GM19324 (cell line): ENCODE data around the gene AMER2.
"Not testable (repeated sequence)": the region's sequence is repeated elsewhere in the genome, so short reads cannot be mapped to it uniquely, and the experiment has no call there.

Experiments
- ATAC-seq: cut with Tn5 transposase; IDR thresholded peaks from one replicate; pipeline ENCODE4 v1.9.1; 2021; ENCODE audit warnings: mild to moderate bottlenecking, moderate library complexity; ENCODE audit not compliant: unreplicated experiment, low FRiP score

The AMER2 gene

DNA sequence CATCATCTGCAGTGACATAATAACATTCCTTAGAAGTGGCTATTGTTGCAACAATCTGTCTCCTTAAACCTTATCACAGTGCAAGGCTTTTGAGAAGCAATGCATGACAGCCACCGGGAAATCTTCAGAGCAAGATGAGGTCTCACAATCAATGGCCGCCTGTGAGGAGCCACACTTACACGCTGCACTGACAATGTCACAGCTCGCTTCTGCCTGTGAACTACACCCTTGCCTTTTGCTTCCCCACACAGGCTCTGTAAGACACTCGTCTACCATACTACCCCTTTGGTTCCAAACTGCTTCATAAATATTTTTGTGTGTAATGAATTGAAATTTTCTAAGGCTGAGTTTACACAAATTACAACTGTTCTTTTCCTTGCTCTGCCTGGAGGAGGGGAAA, 6.9 kb downstream of the AMER2 start:
- not testable (repeated sequence) for ATAC-seq

DNA sequence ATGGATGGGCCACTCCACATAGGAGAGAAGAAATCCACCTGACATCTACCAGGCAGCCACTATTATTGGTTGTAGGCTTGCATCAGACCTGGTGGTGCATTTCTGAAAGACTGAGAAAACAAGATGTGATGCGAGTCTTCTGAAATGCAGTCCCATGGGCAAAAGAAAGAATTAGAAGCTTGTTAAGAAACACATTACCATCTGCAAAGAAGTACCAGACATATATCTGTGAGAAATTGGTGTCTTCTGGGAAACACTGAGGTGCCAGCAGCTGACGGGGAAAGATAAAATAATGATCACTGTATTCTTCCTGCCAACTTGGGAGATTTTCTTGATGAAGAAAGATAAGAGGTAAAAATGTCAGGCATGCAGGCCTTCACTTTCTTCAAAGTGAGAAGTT, 14.4 kb downstream of the AMER2 start:
- no peak for ATAC-seq

DNA sequence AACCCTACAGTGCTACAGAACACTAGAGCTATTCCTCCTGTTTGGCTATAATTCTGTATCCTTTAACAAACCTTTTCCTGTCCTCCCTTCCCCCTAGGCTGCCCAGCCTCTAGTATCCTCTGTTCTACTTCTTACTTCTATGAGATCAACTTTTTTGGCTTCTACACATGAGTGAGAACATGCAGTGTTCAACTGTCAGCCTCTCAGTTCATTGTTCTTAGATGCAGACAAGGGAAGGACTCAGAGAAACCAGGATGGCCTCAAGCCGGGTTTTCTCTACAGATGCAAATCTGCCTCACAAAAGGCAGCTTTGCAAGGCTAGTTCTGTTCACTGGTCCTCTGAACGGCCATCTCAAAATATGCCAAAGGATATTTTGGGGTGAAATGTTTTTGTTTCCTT, 18.4 kb downstream of the AMER2 start:
- no peak for ATAC-seq

DNA sequence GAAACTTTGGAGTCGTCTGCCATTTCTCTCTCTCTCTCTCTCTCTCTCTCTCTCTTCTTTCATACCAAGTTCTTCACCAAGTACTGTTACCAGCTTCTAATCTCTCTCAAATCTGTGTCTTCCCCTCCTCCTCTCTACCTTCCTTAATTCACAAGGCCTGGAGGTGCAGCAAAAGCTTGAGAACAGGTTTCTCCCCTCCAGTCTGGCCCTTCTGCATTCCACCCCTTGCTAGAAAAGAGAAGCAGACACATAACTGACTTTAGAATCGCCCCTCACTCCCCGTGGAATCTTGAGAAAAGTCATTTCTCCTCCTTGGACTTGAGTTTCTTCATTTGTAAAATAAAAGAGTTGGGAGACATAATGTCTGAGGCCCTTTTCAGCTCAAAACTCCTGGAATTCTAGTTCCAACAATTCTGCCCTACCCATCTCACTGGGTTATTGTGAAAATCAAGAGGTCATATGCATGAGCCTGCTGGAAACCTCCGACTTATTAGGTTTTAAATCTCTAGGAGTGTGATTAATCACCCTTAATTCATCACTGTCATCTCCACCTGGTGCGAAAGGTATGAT, 20.4 kb downstream of the AMER2 start:
- no peak for ATAC-seq

DNA sequence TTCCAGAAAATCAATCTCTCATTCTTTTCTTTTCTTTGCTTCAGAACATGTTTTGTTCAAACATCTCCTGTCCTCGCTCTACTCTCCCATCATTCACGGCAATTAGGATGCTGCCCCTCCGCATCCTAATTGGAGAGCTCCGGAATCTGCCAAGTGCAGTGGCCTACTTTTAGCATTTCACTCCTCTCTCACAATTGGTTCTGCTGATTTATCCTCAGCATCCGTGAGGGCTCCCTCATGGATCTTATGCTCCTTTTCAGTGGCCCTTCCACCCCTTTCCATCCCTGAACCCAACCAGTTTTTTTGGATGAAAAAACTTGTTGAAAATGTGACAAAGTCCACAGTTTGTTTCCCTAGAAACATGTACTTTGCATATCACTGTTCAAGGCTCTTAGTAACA, 22.4 kb downstream of the AMER2 start:
- ATAC-seq, result no peak

DNA sequence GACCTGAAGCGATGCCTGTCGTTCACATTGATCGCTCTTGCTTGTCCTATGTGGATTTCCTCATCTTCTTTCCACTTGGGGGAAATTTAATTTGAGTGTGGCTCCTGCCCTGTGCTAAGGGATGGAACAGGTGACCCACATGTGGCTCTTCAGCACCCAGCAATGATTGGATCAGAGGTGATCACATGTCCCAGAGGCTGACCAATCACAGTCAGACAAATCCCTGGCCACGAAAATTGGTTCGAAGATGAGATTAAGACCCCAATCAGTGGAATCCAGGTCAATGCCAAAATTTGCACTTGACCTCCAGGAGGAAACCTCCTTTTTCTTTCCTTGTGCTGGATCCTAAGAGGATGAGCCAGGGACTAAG, 23.7 kb downstream of the AMER2 start:
- no peak for ATAC-seq

DNA sequence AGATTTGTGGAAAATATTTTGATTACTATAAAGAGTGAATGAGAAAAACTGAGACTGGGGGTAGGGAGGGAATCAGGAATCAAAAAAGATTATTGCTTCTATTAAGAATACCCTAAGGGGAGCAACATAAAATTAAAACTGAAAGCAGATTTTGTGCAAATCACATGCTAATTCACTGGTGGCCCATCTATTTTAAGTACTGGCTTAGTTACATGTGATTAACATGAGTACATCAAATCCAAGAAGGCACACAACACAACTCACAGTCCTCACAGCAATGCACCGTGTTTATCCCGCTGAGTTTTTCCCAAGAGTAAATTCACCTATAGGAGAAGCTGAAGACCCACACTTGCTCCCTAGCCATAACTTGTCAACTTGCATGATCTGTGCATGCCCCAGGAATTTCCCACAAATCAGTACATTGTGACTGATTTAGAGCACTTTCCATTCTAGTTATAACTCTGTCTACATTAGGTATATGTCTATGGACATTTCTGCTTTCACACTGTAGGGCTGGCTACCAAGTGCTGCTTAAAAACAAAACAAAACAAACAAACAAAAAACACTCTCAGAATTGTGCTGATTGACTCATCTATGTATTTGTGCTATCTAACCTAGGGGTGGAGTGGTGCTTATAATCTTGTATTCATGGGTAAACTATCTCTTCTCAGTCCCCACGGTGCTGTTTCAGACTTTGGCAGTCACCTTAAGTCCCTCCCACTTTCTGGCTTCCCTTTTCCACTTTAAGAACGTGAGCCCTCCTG, 24.3 kb downstream of the AMER2 start:
- ATAC-seq, result no peak

DNA sequence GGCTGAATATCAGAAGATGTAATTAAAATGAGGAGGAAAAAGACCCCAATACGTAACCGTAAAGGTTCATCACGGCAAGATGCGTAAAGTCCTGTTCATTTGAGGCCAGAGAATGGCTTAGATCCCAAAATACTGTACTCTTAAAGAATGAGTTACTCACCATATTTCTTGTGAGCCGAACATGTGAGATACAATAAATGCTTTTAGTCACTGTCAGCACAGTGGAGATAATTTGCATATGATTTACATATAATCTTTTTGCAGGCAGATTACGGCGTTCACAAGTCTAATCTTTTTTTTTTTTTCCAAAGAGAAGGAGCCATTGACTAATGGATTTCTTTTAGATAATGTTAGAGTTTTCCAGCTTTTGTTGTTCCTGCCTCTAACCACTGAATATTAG, 28.4 kb downstream of the AMER2 start:
- ATAC-seq, result no peak

DNA sequence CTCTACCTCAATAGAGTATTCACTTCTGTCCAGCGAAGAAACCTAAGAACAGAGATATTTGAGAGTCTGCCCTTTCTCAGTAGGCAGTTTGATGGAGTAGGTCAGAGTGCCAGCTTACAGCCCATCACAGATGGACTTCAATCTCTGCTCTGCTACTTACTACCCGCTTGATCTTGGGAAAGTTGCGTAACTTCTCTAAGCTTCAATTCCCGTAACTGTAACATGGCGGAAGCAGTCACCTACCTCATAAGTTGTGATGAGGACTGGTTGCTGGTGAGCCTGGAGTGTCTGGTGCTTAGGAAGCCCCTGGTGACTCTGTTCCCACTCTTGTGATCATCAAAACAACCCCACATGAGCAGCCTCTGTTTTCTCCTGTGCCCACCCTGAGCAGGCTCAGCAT, 31.0 kb downstream of the AMER2 start:
- no peak for ATAC-seq

DNA sequence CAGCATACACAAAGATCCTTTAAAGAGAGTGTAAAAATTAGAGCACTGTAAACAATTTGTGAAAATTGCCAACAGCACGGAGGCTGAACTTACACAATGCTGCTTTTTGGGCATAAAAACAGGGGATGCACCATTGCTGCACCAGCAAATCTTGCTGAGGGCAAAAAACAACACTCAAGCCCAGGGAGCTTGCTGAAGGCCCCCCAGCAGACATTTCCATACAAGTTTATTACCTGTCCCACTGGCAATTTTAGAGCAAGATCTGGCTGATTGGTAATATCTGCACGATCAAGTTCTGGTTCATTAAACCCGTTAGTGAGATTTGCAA, 34.3 kb downstream of the AMER2 start:
- no peak for ATAC-seq

DNA sequence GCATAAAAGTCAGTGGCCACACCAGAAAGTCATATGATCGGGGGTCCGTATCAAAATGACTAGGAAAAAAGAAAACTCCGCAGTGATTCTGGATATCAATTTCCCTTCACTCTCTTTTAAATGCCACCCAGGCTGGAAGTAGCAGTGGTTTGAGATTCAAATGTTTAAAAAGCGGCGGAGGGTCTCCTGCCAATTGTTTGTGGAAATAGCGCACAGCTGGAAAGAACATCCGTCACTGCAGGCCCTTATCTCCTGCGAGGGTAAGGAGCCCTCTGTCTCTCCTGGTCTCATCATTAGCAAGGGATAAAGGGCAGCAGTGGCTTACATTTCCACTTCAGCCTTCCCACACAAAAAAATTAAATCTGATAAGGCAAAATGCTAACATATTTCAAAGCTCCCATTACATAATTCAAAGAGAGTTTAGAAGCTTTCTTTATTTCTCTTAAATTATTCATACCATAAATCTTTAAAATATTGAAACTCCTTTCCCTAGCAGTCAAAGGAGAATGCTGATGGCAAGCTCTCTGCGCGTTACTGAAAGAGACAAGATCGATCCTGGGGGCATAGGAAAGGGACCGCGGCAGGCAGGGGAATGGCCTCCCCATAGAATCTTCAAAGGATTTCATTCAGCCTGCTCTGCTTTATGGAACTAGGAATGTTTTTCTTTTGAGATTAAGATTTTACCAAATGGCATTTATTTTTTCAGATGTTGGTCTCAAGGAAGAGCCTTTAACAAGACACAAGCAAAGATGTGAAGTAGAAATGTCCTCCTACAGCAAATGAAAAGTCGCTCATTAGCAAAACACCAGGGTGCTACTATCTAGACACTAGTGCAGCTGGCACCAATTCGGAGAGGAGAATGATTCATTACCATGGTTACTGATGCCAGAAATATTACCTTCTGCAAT, 35.0 kb downstream of the AMER2 start:
- no peak for ATAC-seq

DNA sequence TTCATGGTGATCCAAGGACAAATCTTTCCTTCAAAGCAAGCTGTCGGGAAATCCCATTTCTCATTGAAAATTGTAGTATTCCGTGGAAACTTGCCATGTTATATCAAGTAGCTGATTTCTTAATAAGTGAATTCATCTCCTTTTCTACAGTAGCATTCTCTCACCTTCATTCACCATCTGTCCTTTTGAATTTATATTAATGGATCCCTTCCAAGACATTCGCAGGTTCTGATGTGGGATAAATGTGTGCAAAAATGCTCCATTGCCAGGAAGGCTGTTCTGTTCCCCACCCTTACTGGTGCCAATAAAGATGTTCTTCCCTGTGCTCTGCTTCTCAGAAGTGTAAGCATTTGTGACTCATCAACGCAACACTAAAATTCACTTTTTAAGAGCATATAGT, 36.2 kb downstream of the AMER2 start:
- no peak for ATAC-seq

DNA sequence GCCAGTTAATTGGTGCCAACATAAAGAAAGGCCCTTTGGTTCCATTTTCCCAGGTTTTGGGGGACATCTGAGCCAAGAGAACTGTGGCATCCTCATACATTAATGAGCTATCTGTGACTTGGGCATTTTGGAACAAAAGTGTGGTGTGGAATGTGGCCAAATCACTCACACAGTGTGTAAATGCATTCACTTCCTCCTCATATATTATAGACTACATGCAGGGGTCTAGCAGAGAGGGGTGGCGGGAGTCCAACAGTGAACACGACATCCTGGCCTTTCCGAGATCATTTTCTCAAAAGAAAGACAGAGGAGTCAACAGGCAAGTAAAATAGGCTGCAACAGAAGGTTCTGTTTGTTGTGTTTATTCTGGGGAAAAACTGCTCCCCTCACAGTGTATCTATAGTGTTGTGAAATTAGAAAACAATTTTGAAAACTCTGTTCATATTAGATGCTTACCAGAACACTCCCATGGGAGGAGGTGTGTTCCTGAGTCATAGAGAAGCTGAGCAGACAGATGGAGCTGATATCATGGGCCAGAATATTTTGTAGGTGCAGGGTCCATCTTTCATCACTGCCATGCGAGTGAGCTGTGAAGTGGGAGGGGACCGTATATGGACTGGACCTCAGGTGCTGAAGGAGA, 39.2 kb downstream of the AMER2 start:
- ATAC-seq, result no peak

DNA sequence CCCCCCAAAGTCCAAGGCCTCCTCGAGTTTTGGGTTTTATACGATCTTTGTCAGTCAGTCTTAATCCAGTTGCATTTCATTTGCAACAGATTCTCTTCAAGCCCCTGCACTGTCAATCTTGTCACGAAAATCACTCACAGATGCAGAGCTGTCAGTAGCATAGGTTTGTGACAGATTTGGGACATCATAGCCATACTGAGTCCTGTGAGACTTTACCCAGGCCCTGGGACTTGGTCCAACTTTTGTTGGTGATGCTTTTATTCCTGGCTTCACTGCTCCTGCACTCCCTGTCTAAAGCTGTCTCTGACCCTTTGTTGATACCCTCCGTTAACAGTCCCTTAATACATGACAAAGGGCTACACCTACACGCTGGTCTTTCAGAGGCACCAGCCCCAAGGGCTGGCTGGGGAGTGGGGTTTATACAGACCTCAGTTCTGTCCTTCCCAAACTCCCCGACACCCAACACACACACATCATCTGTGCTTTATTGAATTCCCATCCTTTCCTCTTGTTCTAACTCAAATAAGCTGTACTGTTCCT, 40.1 kb downstream of the AMER2 start:
- no peak for ATAC-seq

DNA sequence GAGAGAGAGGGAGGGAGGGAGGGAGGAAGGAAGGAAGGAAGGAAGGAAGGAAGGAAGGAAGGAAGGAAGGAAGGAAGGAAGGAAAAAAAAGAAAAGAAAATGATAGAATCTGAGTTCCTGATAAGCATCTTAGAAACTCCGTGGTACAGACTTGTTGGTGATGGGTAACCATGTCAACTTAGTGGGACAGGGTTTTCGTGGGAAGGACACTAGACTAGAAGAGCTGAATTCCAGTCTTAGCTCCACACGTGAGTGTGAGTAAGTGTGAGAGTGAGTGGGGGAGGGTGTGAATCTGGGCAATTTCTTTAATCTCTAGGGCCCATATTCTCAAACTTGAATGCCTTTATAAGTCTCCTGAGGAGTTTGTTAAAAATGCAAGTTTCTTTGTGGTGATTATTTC, 41.1 kb downstream of the AMER2 start:
- no peak for ATAC-seq

DNA sequence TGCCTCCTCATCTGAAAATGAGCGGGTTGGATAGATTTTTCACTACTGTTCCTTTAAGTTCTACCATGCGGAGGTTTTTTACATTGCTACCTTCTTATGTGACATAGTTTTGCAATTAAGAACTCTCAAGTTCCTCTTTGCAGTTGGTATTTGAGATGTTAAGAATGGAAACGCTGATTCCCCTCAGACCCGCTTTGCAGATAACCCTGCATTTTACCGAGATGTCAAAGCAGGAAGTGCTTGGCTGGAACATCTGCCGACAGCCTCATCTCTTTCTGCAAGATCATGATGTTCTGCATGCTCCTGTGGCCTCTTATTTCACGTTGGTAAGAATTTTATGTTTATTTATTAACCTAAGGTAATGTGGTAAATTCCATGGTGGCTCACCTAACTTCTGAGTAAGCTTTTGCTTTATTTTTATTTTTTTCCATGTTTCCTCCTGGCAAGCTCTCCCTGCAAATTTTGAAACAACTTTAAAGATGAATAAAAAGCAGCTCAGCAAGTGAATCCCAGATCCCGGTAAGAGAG, 53.6 kb downstream of the AMER2 start:
- no peak for ATAC-seq

DNA sequence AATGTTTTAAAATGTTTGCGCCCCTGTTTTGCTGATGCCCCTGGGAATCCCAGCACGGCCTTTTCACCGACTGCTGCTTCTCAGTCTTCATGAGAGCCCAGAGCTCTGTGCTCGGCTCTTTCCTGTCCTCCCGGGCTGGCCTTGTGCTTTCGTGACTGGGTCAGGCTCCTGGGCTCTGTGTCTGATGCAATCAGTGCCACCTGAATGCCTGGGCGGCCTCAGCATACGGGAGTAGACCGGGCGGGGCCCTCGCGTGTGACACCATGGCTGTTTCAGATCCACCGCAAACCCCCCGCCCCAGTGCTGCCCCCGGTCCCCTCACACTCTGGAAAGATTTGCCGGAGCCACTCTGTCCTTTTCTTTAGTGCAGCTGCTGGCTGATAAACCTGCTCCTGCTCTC, 54.8 kb downstream of the AMER2 start:
- no peak for ATAC-seq

DNA sequence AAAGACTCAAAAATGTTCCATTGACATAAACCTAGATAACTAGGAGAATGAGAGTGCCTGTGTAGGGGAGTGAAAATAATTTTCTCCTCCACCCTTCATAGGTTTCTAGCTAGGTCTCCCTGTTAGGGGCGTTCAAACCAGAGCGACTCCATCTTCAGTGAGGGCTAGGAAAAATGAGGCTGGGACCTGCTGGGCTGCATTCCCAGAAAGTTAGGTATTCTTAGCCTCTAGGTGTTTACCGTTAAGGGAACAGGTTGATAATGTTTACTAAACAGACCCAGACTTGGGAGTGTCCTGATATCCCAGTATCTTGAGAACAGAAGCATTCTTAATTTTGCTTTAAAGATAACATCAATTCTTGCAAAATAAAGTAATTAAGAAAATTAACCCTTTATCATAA, 56.0 kb downstream of the AMER2 start:
- ATAC-seq, result no peak

DNA sequence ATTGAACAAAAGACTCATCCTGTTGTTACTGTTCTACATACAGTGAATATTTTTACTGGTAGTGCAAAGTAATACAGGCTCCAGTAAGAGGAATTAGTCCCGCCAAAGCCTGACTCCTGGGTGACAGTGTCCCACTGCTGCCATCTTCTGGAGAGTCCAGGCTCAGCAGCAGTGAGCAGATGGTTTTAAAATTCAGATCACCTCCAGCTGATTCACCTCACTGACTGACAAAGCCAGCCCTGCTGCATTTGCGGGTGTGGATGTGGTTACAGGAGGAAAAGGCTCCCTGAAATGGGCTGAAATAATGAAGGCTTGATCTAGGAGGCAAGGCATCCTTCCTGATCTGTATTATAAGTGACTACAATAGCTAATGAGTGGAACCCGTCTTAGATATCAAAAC, 57.9 kb downstream of the AMER2 start:
- ATAC-seq, result no peak

DNA sequence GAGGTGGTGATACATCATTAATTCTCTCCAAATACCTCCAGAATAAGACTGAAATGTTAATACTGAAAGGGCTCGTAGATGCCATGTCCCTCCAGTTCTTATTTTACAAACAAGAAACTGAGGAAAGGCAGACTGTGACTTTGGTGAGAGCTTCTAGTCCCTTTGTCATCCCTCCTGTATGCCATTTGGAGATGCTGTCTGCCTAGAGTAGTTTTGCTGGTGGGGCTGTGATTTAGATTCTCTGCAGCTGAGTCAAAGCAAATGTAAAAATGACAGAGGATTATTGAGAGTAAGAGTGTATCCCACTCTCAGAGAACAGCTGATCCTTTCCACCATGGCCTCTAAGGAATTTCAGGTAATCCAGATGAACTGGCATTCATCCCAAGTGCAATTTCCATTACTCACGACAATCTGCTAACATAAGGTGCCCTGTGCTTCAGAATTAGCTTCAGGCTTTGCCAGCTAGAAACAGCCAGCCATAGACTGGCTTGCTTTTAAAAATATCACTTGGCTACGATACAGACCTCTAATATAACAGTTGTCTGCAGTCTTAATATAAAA, 59.3 kb downstream of the AMER2 start:
- ATAC-seq, result no peak
